PC-3 (cell line): ENCODE data around the gene MRM2.

Source experiments
- CTCF ChIP-seq: fragments of 300-600 bp; sonication (generic); conservative IDR thresholded peaks from 2 replicates; pipeline ENCODE4 v1.5.1; 2017; ENCODE audit warnings: antibody characterized with exemption, low read depth, mild to moderate bottlenecking, low read length
- EZH2 ChIP-seq: fragments of 300-600 bp; sonication (generic); IDR thresholded peaks from one replicate; pipeline ENCODE4 v1.6.1; 2017; ENCODE audit warnings: antibody characterized with exemption, mild to moderate bottlenecking, low read length; ENCODE audit not compliant: unreplicated experiment

- no peak for TF ChIP-seq CTCF
- no peak for TF ChIP-seq EZH2
These were observed 15.6 kb upstream of the MRM2 start for GRCh38 chr7:2257651-2258050.
